Mesendoderm (in vitro differentiated cells): Measurements from ENCODE around the gene KHNYN.

ENCODE experiments used
- DNase-seq: peaks from one replicate; pipeline ENCODE4 v3.0.0; 2013
- H2AK5ac ChIP-seq: 2 replicates; pipeline ENCODE4 v1.6.1; 2013; ENCODE audit warnings: low read length, inconsistent platforms
- H2BK120ac ChIP-seq: 2 replicates; pipeline ENCODE4 v1.6.1; 2013; ENCODE audit warnings: low read depth, mild to moderate bottlenecking, low read length, moderate library complexity, mixed read lengths
- H2BK15ac ChIP-seq: replicated peaks from 2 replicates; pipeline ENCODE4 v1.6.1; 2013; ENCODE audit warnings: low read depth, mild to moderate bottlenecking, moderate library complexity
- H2BK5ac ChIP-seq: 2 replicates; pipeline ENCODE4 v1.6.1; 2013; ENCODE audit warnings: low read length, inconsistent platforms
- H3K18ac ChIP-seq: 2 replicates; pipeline ENCODE4 v1.6.1; 2013; ENCODE audit warnings: mild to moderate bottlenecking, low read length, mixed read lengths
- H3K23ac ChIP-seq: one replicate; pipeline ENCODE4 v1.6.1; 2013; ENCODE audit warnings: low read length
- H3K27ac ChIP-seq: 2 replicates; pipeline ENCODE4 v1.5.1; 2013; ENCODE audit warnings: low read depth, mild to moderate bottlenecking, inconsistent platforms, low read length, moderate library complexity
- H3K27me3 ChIP-seq: 2 replicates; pipeline ENCODE4 v1.6.1; 2013; ENCODE audit warnings: low read length, control low read depth, mild to moderate bottlenecking, inconsistent platforms; ENCODE audit not compliant: insufficient read depth, poor library complexity
- H3K36me3 ChIP-seq: 2 replicates; pipeline ENCODE4 v1.6.1; 2013; ENCODE audit warnings: low read length, inconsistent platforms; ENCODE audit not compliant: control insufficient read depth, insufficient read depth
- H3K4ac ChIP-seq: one replicate; pipeline ENCODE4 v1.6.1; 2013; ENCODE audit warnings: low read depth, mild to moderate bottlenecking, low read length, moderate library complexity
- H3K4me1 ChIP-seq: 2 replicates; pipeline ENCODE4 v1.6.1; 2013; ENCODE audit warnings: low read depth, low read length, inconsistent platforms; ENCODE audit not compliant: control insufficient read depth
- H3K4me2 ChIP-seq: 2 replicates; pipeline ENCODE4 v1.6.1; 2013; ENCODE audit warnings: low read length
- H3K4me3 ChIP-seq: 2 replicates; pipeline ENCODE4 v1.5.1; 2013; ENCODE audit warnings: mild to moderate bottlenecking, low read length
- H3K56ac ChIP-seq: one replicate; pipeline ENCODE4 v1.6.1; 2013; ENCODE audit warnings: low read length
- H3K79me1 ChIP-seq: 2 replicates; pipeline ENCODE4 v1.6.1; 2013; ENCODE audit warnings: low read length, inconsistent platforms
- H3K79me2 ChIP-seq: 2 replicates; pipeline ENCODE4 v1.6.1; 2013; ENCODE audit warnings: mild to moderate bottlenecking, low read length; ENCODE audit not compliant: control insufficient read depth, insufficient read depth
- H3K9ac ChIP-seq: 2 replicates; pipeline ENCODE4 v1.6.1; 2013; ENCODE audit warnings: low read length, inconsistent platforms
- H4K5ac ChIP-seq: one replicate; pipeline ENCODE4 v1.6.1; 2013; ENCODE audit warnings: low read length
- H4K8ac ChIP-seq: one replicate; pipeline ENCODE4 v1.6.1; 2013; ENCODE audit warnings: low read depth, mild to moderate bottlenecking, control low read depth, low read length, moderate library complexity
- WGBS: extraction: QIAGEN DNeasy Blood & Tissue Kit; methylation state at CpG from one replicate; pipeline ENCODE4 v1.1.7; 2013; ENCODE audit warnings: low lambda C conversion rate, missing lambda C conversion rate; ENCODE audit not compliant: insufficient coverage; ENCODE audit errors: extremely low coverage; 5-methylcytosine and 5-hydroxymethylcytosine counted together

The KHNYN gene

DNA sequence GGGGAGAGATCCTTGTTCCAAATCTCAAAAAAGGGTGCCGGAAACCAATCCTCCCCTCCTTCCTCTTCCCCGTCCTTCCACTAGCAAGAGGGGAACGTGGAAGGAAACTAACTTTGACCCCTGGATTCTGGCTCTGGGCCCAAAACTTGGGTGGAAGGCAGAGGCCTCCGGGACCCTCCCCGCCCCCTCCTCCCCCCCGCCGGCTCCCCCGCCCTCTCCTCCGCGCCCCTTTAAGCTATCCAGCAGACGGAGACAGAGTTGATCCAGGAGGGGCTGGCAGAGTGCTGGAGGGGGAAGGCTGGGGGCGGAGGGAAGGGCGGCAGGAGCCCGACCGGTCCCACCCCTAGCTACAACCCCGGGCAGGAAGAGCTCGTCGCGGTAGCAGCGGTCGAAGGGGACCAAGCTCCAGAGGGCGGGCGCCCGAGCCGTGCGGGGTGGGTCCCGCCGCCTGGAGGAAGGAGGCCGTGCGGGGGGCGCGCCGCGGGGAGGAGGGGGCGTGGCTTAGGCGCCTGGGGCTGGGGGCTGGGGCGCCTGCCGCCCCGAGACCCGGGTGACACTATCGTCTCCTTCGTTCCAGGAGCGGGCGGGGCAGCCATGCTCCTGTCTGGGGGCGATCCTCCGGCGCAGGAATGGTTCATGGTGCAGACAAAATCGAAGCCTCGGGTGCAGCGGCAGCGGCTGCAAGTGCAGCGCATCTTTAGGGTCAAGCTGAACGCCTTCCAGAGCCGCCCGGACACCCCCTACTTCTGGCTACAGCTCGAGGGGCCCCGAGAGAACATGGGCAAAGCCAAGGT is 30.9 kb upstream of the KHNYN start, which contains the start of gene NYNRIN:
TSS of gene NYNRIN (plus strand) at position 351 of the 794 bp plus-strand sequence. CDS start at position 595, 244 bp downstream.
- Histone ChIP-seq H3K4me3 (peak within 1 kb of the TSS; percentile 65), H2BK15ac (no peak within 1 kb of the TSS), H3K79me2 (no peaks in the 10 kb centered on the region), H3K4me1 (peaks cover 2% of the 10 kb centered on the region), H3K36me3 (no peaks in the 10 kb centered on the region), H3K27ac (no peak within 1 kb of the TSS), H2BK120ac (peak within 1 kb of the TSS; percentile 55), H4K5ac (no peak within 1 kb of the TSS), H3K56ac (peak within 1 kb of the TSS; percentile 86), H3K4me2 (peak within 1 kb of the TSS; percentile 89), H4K8ac (peak within 1 kb of the TSS; percentile 44), H3K4ac (peak within 1 kb of the TSS; percentile 65), H3K9ac (peak within 1 kb of the TSS; percentile 70), H3K79me1 (no peaks in the 10 kb centered on the region), H2AK5ac (peak within 1 kb of the TSS; percentile 95), H3K27me3 (no peaks in the 10 kb centered on the region), H3K18ac (peak within 1 kb of the TSS; percentile 83), H3K23ac (no peak within 1 kb of the TSS), H2BK5ac (no peak within 1 kb of the TSS)
- peak; percentile 76 for DNase-seq
- WGBS: no CpG with 5 or more reads among the region's 57 CpGs

DNA sequence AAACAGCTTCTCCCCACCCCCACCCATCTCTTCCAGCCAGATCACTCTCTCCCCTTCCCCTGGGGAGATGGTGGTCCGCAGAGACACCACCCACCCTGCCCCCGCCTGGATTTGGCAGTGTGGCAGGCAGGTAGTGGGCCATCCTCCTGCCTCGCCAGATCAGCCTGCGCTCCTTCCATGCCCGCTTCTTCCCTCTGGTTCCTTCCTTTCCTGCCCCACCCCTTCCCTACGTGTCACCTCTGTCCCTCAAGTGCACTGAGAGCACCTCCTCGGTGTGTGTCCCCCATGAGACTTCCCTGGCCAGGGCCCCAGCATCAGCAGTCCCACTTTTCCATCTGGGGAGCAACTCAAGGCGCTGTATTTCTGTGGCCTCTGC is 30.3 kb upstream of the KHNYN start:
- no peak overlapping the region for H2BK5ac ChIP-seq
- no peaks in the 10 kb centered on the region for H3K79me2 ChIP-seq
- no peak overlapping the region for H4K8ac ChIP-seq
- peak overlapping the region; percentile 89 for H3K4me2 ChIP-seq
- no peak overlapping the region for H2AK5ac ChIP-seq
- peaks cover 2% of the 10 kb centered on the region for H3K4me1 ChIP-seq
- peak overlapping the region; percentile 70 for H3K9ac ChIP-seq
- H3K27ac ChIP-seq: no peak overlapping the region
- no peaks in the 10 kb centered on the region for H3K79me1 ChIP-seq
- peak overlapping the region; percentile 83 for H3K18ac ChIP-seq
- H3K4ac ChIP-seq: no peak overlapping the region
- no peak for DNase-seq
- H3K23ac ChIP-seq: no peak overlapping the region
- no peak overlapping the region for H2BK15ac ChIP-seq
- no peaks in the 10 kb centered on the region for H3K27me3 ChIP-seq
- H3K4me3 ChIP-seq: peak overlapping the region; percentile 65
- WGBS: no CpG with 5 or more reads among the region's 8 CpGs
- H2BK120ac ChIP-seq: no peak overlapping the region
- H4K5ac ChIP-seq: no peak overlapping the region
- H3K56ac ChIP-seq: peak overlapping the region; percentile 86
- H3K36me3 ChIP-seq: no peaks in the 10 kb centered on the region

GRCh38 chr14:24399999-24400718 is 29.6 kb upstream of the KHNYN start:
- peaks cover 2% of the 10 kb centered on the region for H3K4me1 ChIP-seq
- H3K56ac ChIP-seq: no peak overlapping the region
- H3K23ac ChIP-seq: no peak overlapping the region
- H2BK15ac ChIP-seq: no peak overlapping the region
- H3K27me3 ChIP-seq: no peaks in the 10 kb centered on the region
- no peak overlapping the region for H3K18ac ChIP-seq
- no peaks in the 10 kb centered on the region for H3K79me1 ChIP-seq
- no peaks in the 10 kb centered on the region for H3K79me2 ChIP-seq
- no peaks in the 10 kb centered on the region for H3K36me3 ChIP-seq
- no peak overlapping the region for H3K4me3 ChIP-seq
- H2AK5ac ChIP-seq: no peak overlapping the region
- H2BK5ac ChIP-seq: no peak overlapping the region
- H3K4me2 ChIP-seq: no peak overlapping the region
- no peak overlapping the region for H3K9ac ChIP-seq
- no peak for DNase-seq
- H4K8ac ChIP-seq: no peak overlapping the region
- no peak overlapping the region for H3K27ac ChIP-seq
- WGBS: no CpG with 5 or more reads among the region's 4 CpGs
- no peak overlapping the region for H4K5ac ChIP-seq
- H2BK120ac ChIP-seq: no peak overlapping the region
- H3K4ac ChIP-seq: no peak overlapping the region

GRCh38 chr14:24401810-24402702 is 27.7 kb upstream of the KHNYN start:
- no peak for DNase-seq
- Histone ChIP-seq H3K9ac (no peak overlapping the region), H2BK120ac (no peak overlapping the region), H3K36me3 (no peaks in the 10 kb centered on the region), H3K4me3 (no peak overlapping the region), H3K56ac (no peak overlapping the region), H2BK5ac (no peak overlapping the region), H3K4me1 (peaks cover 2% of the 10 kb centered on the region), H3K18ac (no peak overlapping the region), H4K5ac (no peak overlapping the region), H4K8ac (no peak overlapping the region), H3K4me2 (no peak overlapping the region), H3K79me2 (no peaks in the 10 kb centered on the region), H3K27ac (no peak overlapping the region), H3K79me1 (no peaks in the 10 kb centered on the region), H3K23ac (no peak overlapping the region), H3K4ac (no peak overlapping the region), H2AK5ac (no peak overlapping the region), H3K27me3 (no peaks in the 10 kb centered on the region), H2BK15ac (no peak overlapping the region)
- WGBS: no CpG with 5 or more reads among the region's 9 CpGs

- Histone ChIP-seq H3K36me3 (no peaks in the 10 kb centered on the region), H3K9ac (no peak overlapping the region), H3K79me1 (no peaks in the 10 kb centered on the region), H3K18ac (no peak overlapping the region), H3K4me1 (no peaks in the 10 kb centered on the region), H3K23ac (no peak overlapping the region), H3K56ac (no peak overlapping the region), H2AK5ac (no peak overlapping the region), H3K4ac (no peak overlapping the region), H2BK5ac (no peak overlapping the region), H3K4me3 (no peak overlapping the region), H4K5ac (no peak overlapping the region), H3K27me3 (no peaks in the 10 kb centered on the region), H2BK120ac (no peak overlapping the region), H2BK15ac (no peak overlapping the region), H4K8ac (no peak overlapping the region), H3K79me2 (no peaks in the 10 kb centered on the region), H3K27ac (no peak overlapping the region), H3K4me2 (no peak overlapping the region)
- no CpG with 5 or more reads among the region's 7 CpGs for WGBS
- DNase-seq: peak; percentile 54
Observed at GRCh38 chr14:24403294-24403998, 26.3 kb upstream of the KHNYN start.
